HEK293 (cell line): ENCODE measurements around the gene CSN1S1.

Experiments used
- TCF7L2 ChIP-seq: IDR thresholded peaks from 2 replicates; pipeline ENCODE4 v1.6.1; 2011; ENCODE audit warnings: low read depth, mild to moderate bottlenecking, inconsistent platforms, low read length, moderate library complexity, borderline replicate concordance
- TSHZ1 ChIP-seq: fragments of 450-650 bp; formaldehyde crosslinking; IDR thresholded peaks from 2 replicates; pipeline ENCODE4 v1.5.1; 2016; ENCODE audit warnings: missing biosample characterization, missing genetic modification characterization, borderline replicate concordance
- YY1 ChIP-seq: fragments of 450-650 bp; formaldehyde crosslinking; IDR thresholded peaks from 2 replicates; pipeline ENCODE4 v1.5.1; 2018; ENCODE audit warnings: missing biosample characterization, missing genetic modification characterization
- ZNF138 ChIP-seq: fragments of 450-650 bp; formaldehyde crosslinking; IDR thresholded peaks from 2 replicates; pipeline ENCODE4 v1.5.1; 2016; ENCODE audit warnings: missing biosample characterization, missing genetic modification characterization, borderline replicate concordance
- ZNF169 ChIP-seq: fragments of 450-650 bp; formaldehyde crosslinking; IDR thresholded peaks from 2 replicates; pipeline ENCODE4 v1.5.1; 2016; ENCODE audit warnings: missing biosample characterization, missing genetic modification characterization
- ZNF239 ChIP-seq: fragments of 450-650 bp; formaldehyde crosslinking; IDR thresholded peaks from 2 replicates; pipeline ENCODE4 v1.5.1; 2016; ENCODE audit warnings: missing biosample characterization, missing genetic modification characterization
- ZNF292 ChIP-seq: fragments of 450-650 bp; formaldehyde crosslinking; IDR thresholded peaks from 2 replicates; pipeline ENCODE4 v1.5.1; 2016; ENCODE audit warnings: low read depth, missing biosample characterization, missing genetic modification characterization, borderline replicate concordance
- ZNF558 ChIP-seq: fragments of 450-650 bp; formaldehyde crosslinking; IDR thresholded peaks from 2 replicates; pipeline ENCODE4 v1.5.1; 2016; ENCODE audit warnings: missing biosample characterization, missing genetic modification characterization
- ZNF639 ChIP-seq: fragments of 450-650 bp; formaldehyde crosslinking; IDR thresholded peaks from 2 replicates; pipeline ENCODE4 v1.5.1; 2016; ENCODE audit warnings: missing biosample characterization, missing genetic modification characterization
- TF ChIP-seq, protein P1 (sequence below): fragments of 450-650 bp; formaldehyde crosslinking; IDR thresholded peaks from 2 replicates; pipeline ENCODE4 v1.5.1; 2016; ENCODE audit warnings: missing biosample characterization, missing genetic modification characterization

GRCh38 chr4:69910016-69910782 lies 20.7 kb upstream of the CSN1S1 start:
- TF ChIP-seq, protein P1, sequence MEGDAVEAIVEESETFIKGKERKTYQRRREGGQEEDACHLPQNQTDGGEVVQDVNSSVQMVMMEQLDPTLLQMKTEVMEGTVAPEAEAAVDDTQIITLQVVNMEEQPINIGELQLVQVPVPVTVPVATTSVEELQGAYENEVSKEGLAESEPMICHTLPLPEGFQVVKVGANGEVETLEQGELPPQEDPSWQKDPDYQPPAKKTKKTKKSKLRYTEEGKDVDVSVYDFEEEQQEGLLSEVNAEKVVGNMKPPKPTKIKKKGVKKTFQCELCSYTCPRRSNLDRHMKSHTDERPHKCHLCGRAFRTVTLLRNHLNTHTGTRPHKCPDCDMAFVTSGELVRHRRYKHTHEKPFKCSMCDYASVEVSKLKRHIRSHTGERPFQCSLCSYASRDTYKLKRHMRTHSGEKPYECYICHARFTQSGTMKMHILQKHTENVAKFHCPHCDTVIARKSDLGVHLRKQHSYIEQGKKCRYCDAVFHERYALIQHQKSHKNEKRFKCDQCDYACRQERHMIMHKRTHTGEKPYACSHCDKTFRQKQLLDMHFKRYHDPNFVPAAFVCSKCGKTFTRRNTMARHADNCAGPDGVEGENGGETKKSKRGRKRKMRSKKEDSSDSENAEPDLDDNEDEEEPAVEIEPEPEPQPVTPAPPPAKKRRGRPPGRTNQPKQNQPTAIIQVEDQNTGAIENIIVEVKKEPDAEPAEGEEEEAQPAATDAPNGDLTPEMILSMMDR (tag by site-specific recombination) = no peak
- TF ChIP-seq ZNF558 (tag by site-specific recombination) = no peak
- no peak for TF ChIP-seq ZNF169 (tag by site-specific recombination)
- TF ChIP-seq YY1 (tag by site-specific recombination) = no peak
- TF ChIP-seq TSHZ1 = no peak
- no peak for TF ChIP-seq ZNF239 (tag by site-specific recombination)
- no peak for TF ChIP-seq ZNF292 (tag by site-specific recombination)
- no peak for TF ChIP-seq TCF7L2
- no peak for TF ChIP-seq ZNF138 (tag by site-specific recombination)
- no peak for TF ChIP-seq ZNF639 (tag by site-specific recombination)
